ENCODE data around the gene TRIOBP. TPM values are rescaled to one million over a fixed set of nuclear protein-coding genes. Genes with fewer than 3 reads are reported as not detected.
"Not testable (repeated sequence)": the region's sequence is repeated elsewhere in the genome, so short reads cannot be mapped to it uniquely, and the experiment has no call there.

TRIOBP gene
- total RNA-seq, 1 donor from 2014 or later: 40.6 TPM

GRCh38 chr22:37716708-37717107, 19.9 kb downstream of the TRIOBP start:
- Mint-ChIP-seq H3K36me3 (ENCODE audit: low read depth, unreplicated experiment) (peaks cover 18% of the 10 kb centered on the region), H3K27ac (ENCODE audit: unreplicated experiment) (no peak overlapping the region), H3K4me3 (ENCODE audit: unreplicated experiment) (peak overlapping the region; percentile 17), H3K4me1 (ENCODE audit: low read depth, unreplicated experiment) (no peaks in the 10 kb centered on the region), H3K27me3 (ENCODE audit: low read depth, unreplicated experiment) (no peaks in the 10 kb centered on the region), H3K9me3 (ENCODE audit: unreplicated experiment) (peaks cover 2% of the 10 kb centered on the region)
- H3K9ac ChIP-seq (ENCODE audit: low read length): no peak overlapping the region
- no peak overlapping the region for H3K4me3 ChIP-seq (ENCODE audit: insufficient read depth, low read depth, low read length)
- FAIRE-seq (peak; percentile 80), DNase-seq (ENCODE audit: low read depth) (no peak)
- H3K27ac ChIP-seq (ENCODE audit: low read depth, low read length): no peak overlapping the region
- TF ChIP-seq CTCF (IDR thresholded peaks at IDR 0.05; ENCODE audit: insufficient read depth, low read depth, low read length) (no peak), EZH2 (IDR thresholded peaks at IDR 0.05; ENCODE audit: insufficient read depth, low read length) (no peak)
- H3K4me2 ChIP-seq (ENCODE audit: low read length): no peak overlapping the region
- H3K9me3 ChIP-seq (ENCODE audit: insufficient read depth, low read depth, low read length): no peaks in the 10 kb centered on the region
- H3K27me3 ChIP-seq (ENCODE audit: insufficient read depth, low read length): no peaks in the 10 kb centered on the region
- no peaks in the 10 kb centered on the region for H4K20me1 ChIP-seq (ENCODE audit: insufficient read depth, low read length)
- H3K4me1 ChIP-seq (ENCODE audit: insufficient read depth, low read length): no peaks in the 10 kb centered on the region
- H2AFZ ChIP-seq (ENCODE audit: low read depth, low read length): no peak overlapping the region
- no peaks in the 10 kb centered on the region for H3K79me2 ChIP-seq (ENCODE audit: insufficient read depth, low read length)
- H3K36me3 ChIP-seq (ENCODE audit: insufficient read depth, low read length): no peaks in the 10 kb centered on the region

- not testable (repeated sequence) for H3K4me1 Mint-ChIP-seq (ENCODE audit: low read depth, unreplicated experiment); H3K27me3 Mint-ChIP-seq (ENCODE audit: low read depth, unreplicated experiment); H3K27me3 ChIP-seq (ENCODE audit: insufficient read depth, low read length); H3K9me3 ChIP-seq (ENCODE audit: insufficient read depth, low read depth, low read length); H3K4me2 ChIP-seq (ENCODE audit: low read length); H3K27ac ChIP-seq (ENCODE audit: low read depth, low read length); H3K36me3 ChIP-seq (ENCODE audit: insufficient read depth, low read length); H4K20me1 ChIP-seq (ENCODE audit: insufficient read depth, low read length); H3K9ac ChIP-seq (ENCODE audit: low read length); H2AFZ ChIP-seq (ENCODE audit: low read depth, low read length); H3K4me3 ChIP-seq (ENCODE audit: insufficient read depth, low read depth, low read length); FAIRE-seq; H3K27ac Mint-ChIP-seq (ENCODE audit: unreplicated experiment); H3K4me3 Mint-ChIP-seq (ENCODE audit: unreplicated experiment); DNase-seq (ENCODE audit: low read depth); H3K4me1 ChIP-seq (ENCODE audit: insufficient read depth, low read length); H3K9me3 Mint-ChIP-seq (ENCODE audit: unreplicated experiment); H3K79me2 ChIP-seq (ENCODE audit: insufficient read depth, low read length)
- peaks cover 18% of the 10 kb centered on the region for H3K36me3 Mint-ChIP-seq (ENCODE audit: low read depth, unreplicated experiment)
Observed at GRCh38 chr22:37717235-37717634, 20.4 kb downstream of the TRIOBP start.

- not testable (repeated sequence) for H3K4me3 Mint-ChIP-seq (ENCODE audit: unreplicated experiment); FAIRE-seq; H3K9me3 ChIP-seq (ENCODE audit: insufficient read depth, low read depth, low read length); H3K27me3 ChIP-seq (ENCODE audit: insufficient read depth, low read length); H3K27ac ChIP-seq (ENCODE audit: low read depth, low read length); H2AFZ ChIP-seq (ENCODE audit: low read depth, low read length); H3K9me3 Mint-ChIP-seq (ENCODE audit: unreplicated experiment); H4K20me1 ChIP-seq (ENCODE audit: insufficient read depth, low read length); H3K27me3 Mint-ChIP-seq (ENCODE audit: low read depth, unreplicated experiment); H3K4me1 ChIP-seq (ENCODE audit: insufficient read depth, low read length); H3K4me3 ChIP-seq (ENCODE audit: insufficient read depth, low read depth, low read length); H3K9ac ChIP-seq (ENCODE audit: low read length); H3K4me1 Mint-ChIP-seq (ENCODE audit: low read depth, unreplicated experiment); DNase-seq (ENCODE audit: low read depth); H3K79me2 ChIP-seq (ENCODE audit: insufficient read depth, low read length); H3K36me3 ChIP-seq (ENCODE audit: insufficient read depth, low read length); H3K27ac Mint-ChIP-seq (ENCODE audit: unreplicated experiment); H3K4me2 ChIP-seq (ENCODE audit: low read length)
- peaks cover 22% of the 10 kb centered on the region for H3K36me3 Mint-ChIP-seq (ENCODE audit: low read depth, unreplicated experiment)
Observed at GRCh38 chr22:37717746-37718305, 21.0 kb downstream of the TRIOBP start.

Data from astrocyte (in vitro differentiated cells and primary cell).